Measurements from ENCODE around the gene ACP7.

GRCh38 chr19:39150807-39151600 is 66.8 kb downstream of the ACP7 start:
- TF ChIP-seq CTCF (IDR thresholded peaks at IDR 0.05; ENCODE audit: insufficient read depth, low read depth, low read length) (no peak), EZH2 (IDR thresholded peaks at IDR 0.05; ENCODE audit: insufficient read depth, low read length) (no peak)
